ENCODE measurements around the gene MEF2C.
A peak's percentile ranks its signal among the peaks of the same experiment; 100 is the strongest.

Gene MEF2C

GRCh38 chr5:88713818-88714217 is 169.2 kb downstream of the MEF2C start:
- DNase-seq (ENCODE audit: low spot score) = no peak

GRCh38 chr5:88708682-88709398 is 174.1 kb downstream of the MEF2C start:
- no peak for DNase-seq (ENCODE audit: low spot score)

GRCh38 chr5:88708021-88708420 is 175.0 kb downstream of the MEF2C start:
- DNase-seq (ENCODE audit: low spot score) = no peak

- DNase-seq (ENCODE audit: low spot score) = no peak
Observed at GRCh38 chr5:88707216-88707965, 175.6 kb downstream of the MEF2C start.

GRCh38 chr5:88702332-88702731 is 180.7 kb downstream of the MEF2C start:
- DNase-seq (ENCODE audit: low spot score) = no peak

- DNase-seq (ENCODE audit: low spot score) = no peak
Observed at GRCh38 chr5:88700121-88700520, 182.9 kb downstream of the MEF2C start.

- DNase-seq (ENCODE audit: low spot score) = no peak
Observed at GRCh38 chr5:88698290-88698689, 184.7 kb downstream of the MEF2C start.

- DNase-seq (ENCODE audit: low spot score) = no peak
Observed at GRCh38 chr5:88696466-88696865, 186.5 kb downstream of the MEF2C start.

- DNase-seq (ENCODE audit: low spot score) = no peak
Observed at GRCh38 chr5:88695931-88696330, 187.1 kb downstream of the MEF2C start.

- no peak for DNase-seq (ENCODE audit: low spot score)
Observed at GRCh38 chr5:88695232-88695631, 187.8 kb downstream of the MEF2C start.

GRCh38 chr5:88694023-88694679 is 188.8 kb downstream of the MEF2C start:
- no peak for DNase-seq (ENCODE audit: low spot score)

GRCh38 chr5:88693071-88693932 is 189.7 kb downstream of the MEF2C start:
- DNase-seq (ENCODE audit: low spot score) = no peak

GRCh38 chr5:88691945-88692868 is 190.8 kb downstream of the MEF2C start:
- no peak for DNase-seq (ENCODE audit: low spot score)

- DNase-seq (ENCODE audit: low spot score) = no peak
Observed at GRCh38 chr5:88691230-88691582, 191.8 kb downstream of the MEF2C start.

GRCh38 chr5:88690409-88691229 is 192.4 kb downstream of the MEF2C start:
- peak; percentile 80 for DNase-seq (ENCODE audit: low spot score)

GRCh38 chr5:88689668-88690408 is 193.1 kb downstream of the MEF2C start:
- no peak for DNase-seq (ENCODE audit: low spot score)

- no peak for DNase-seq (ENCODE audit: low spot score)
Observed at GRCh38 chr5:88688984-88689667, 193.9 kb downstream of the MEF2C start.

- no peak for DNase-seq (ENCODE audit: low spot score)
Observed at GRCh38 chr5:88688156-88688983, 194.6 kb downstream of the MEF2C start.

All from LoVo (cell line).